Measurements from ENCODE around the gene APBB1IP.
"Not testable (repeated sequence)": the region's sequence is repeated elsewhere in the genome, so short reads cannot be mapped to it uniquely, and the experiment has no call there.

Gene APBB1IP

GRCh38 chr10:26464632-26465280 lies 26.6 kb downstream of the APBB1IP start:
- H3K4me3 ChIP-seq (ENCODE audit: low read depth, low read length), result no peak overlapping the region
- TF ChIP-seq, protein P1, sequence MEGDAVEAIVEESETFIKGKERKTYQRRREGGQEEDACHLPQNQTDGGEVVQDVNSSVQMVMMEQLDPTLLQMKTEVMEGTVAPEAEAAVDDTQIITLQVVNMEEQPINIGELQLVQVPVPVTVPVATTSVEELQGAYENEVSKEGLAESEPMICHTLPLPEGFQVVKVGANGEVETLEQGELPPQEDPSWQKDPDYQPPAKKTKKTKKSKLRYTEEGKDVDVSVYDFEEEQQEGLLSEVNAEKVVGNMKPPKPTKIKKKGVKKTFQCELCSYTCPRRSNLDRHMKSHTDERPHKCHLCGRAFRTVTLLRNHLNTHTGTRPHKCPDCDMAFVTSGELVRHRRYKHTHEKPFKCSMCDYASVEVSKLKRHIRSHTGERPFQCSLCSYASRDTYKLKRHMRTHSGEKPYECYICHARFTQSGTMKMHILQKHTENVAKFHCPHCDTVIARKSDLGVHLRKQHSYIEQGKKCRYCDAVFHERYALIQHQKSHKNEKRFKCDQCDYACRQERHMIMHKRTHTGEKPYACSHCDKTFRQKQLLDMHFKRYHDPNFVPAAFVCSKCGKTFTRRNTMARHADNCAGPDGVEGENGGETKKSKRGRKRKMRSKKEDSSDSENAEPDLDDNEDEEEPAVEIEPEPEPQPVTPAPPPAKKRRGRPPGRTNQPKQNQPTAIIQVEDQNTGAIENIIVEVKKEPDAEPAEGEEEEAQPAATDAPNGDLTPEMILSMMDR (IDR thresholded peaks at IDR 0.05; ENCODE audit: control insufficient read depth, extremely low read depth, insufficient read depth), result no peak
- no peak for DNase-seq (ENCODE audit: low read depth)

- DNase-seq (ENCODE audit: low read depth); H3K4me3 ChIP-seq (ENCODE audit: low read depth, low read length): not testable (repeated sequence)
Measured at GRCh38 chr10:26466531-26466930, 28.4 kb downstream of the APBB1IP start.

GRCh38 chr10:26467639-26468038 lies 29.5 kb downstream of the APBB1IP start:
- TF ChIP-seq, protein P1 (IDR thresholded peaks at IDR 0.05; ENCODE audit: control insufficient read depth, extremely low read depth, insufficient read depth), result no peak
- H3K4me3 ChIP-seq (ENCODE audit: low read depth, low read length), result no peak overlapping the region
- no peak for DNase-seq (ENCODE audit: low read depth)

DNA sequence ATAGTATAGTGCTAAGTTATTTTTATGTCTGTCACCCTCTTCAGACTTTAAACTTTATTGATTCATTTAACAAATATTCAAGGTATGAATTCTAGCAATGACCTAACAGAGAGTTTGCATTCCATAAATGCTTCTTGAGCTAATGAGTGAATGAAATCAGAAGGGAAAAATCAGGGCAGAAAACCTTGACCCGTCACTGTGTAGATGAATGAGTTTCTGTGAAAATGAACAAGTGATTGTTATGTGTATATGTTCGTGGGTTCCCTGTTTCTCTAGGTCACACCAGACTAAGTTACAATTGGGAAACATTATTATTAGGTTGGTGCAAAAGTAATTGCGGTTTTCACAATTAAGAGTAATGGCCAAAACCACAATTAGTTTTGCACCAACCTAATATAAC lies 30.1 kb downstream of the APBB1IP start:
- DNase-seq (ENCODE audit: low read depth), result no peak
- H3K4me3 ChIP-seq (ENCODE audit: low read depth, low read length), result no peak overlapping the region
- TF ChIP-seq, protein P1 (IDR thresholded peaks at IDR 0.05; ENCODE audit: control insufficient read depth, extremely low read depth, insufficient read depth), result no peak

GRCh38 chr10:26468700-26469099 lies 30.6 kb downstream of the APBB1IP start:
- DNase-seq (ENCODE audit: low read depth), result no peak
- TF ChIP-seq, protein P1 (IDR thresholded peaks at IDR 0.05; ENCODE audit: control insufficient read depth, extremely low read depth, insufficient read depth), result no peak
- H3K4me3 ChIP-seq (ENCODE audit: low read depth, low read length), result no peak overlapping the region

DNA sequence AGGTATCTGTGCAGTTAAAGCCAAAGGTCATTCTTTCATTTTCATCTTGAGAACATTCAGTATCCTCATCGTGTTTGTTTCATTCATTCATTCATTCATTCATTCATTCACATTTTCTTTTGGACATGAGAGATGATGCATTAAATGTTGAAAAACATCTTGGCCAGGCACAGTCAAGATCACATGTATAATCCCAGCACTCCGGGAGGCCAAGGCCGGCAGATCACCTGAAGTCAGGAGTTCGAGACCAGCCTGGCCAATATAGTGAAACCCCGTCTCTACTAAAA lies 34.3 kb downstream of the APBB1IP start:
- DNase-seq (ENCODE audit: low read depth), result no peak
- no peak overlapping the region for H3K4me3 ChIP-seq (ENCODE audit: low read depth, low read length)
- TF ChIP-seq, protein P1 (IDR thresholded peaks at IDR 0.05; ENCODE audit: control insufficient read depth, extremely low read depth, insufficient read depth), result no peak

DNA sequence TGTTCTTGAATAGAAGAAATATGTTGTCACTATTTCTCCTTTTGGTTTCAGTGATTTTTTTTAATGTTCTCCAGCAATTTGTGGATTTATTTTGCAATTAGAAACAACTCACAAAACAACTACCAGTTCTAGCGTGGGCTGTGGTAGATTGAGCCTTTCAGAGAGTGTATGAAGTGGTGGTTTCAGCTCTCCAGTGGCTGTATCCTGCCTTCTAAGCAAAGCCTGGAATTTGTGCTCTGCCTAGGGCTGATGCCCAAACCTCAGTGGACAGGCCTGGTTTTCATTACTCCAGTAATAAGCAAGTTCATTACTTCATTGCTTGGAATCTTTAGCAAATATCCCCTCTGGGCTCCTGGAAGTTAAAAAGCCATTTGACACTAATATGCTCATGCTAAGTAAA lies 35.9 kb downstream of the APBB1IP start:
- TF ChIP-seq, protein P1 (IDR thresholded peaks at IDR 0.05; ENCODE audit: control insufficient read depth, extremely low read depth, insufficient read depth), result no peak
- H3K4me3 ChIP-seq (ENCODE audit: low read depth, low read length), result no peak overlapping the region
- DNase-seq (ENCODE audit: low read depth), result no peak

GRCh38 chr10:26474845-26475244 lies 36.7 kb downstream of the APBB1IP start:
- not testable (repeated sequence) for H3K4me3 ChIP-seq (ENCODE audit: low read depth, low read length); DNase-seq (ENCODE audit: low read depth)

All from LNCaP clone FGC (cell line).